ENCODE measurements around the gene CTBS.

Gene CTBS

GRCh38 chr1:84613026-84613425, 38.8 kb upstream of the CTBS start:
- Histone ChIP-seq H3K4me3 (ENCODE audit: low read depth, low read length) (no peak overlapping the region), H3K9me3 (ENCODE audit: control insufficient read depth, insufficient read depth, low read depth, low read length) (no peaks in the 10 kb centered on the region), H3K4me1 (ENCODE audit: control insufficient read depth, insufficient read depth, low read length) (no peaks in the 10 kb centered on the region), H3K36me3 (ENCODE audit: control insufficient read depth in 2 of 2, insufficient read depth in 1 of 2, low read length in 2 of 2) (peaks cover 0 to 15% of the 10 kb centered on the region in 2 experiments; a peak in 1 of 3 replicates), H3K27ac (ENCODE audit: extremely low read depth, low read depth, low read length) (no peak overlapping the region)
- ChIA-PET POLR2A (no interaction called here), CTCF (no interaction called here)
- no peak for TF ChIP-seq INSM2 (tag by site-specific recombination; IDR thresholded peaks at IDR 0.05)
- no peak for TF ChIP-seq ZNF350 (tag by site-specific recombination; IDR thresholded peaks at IDR 0.05)
- no peak for TF ChIP-seq ZNF558 (tag by site-specific recombination; IDR thresholded peaks at IDR 0.05)
- no peak for TF ChIP-seq ZNF518A (tag by site-specific recombination; conservative IDR thresholded peaks at IDR 0.05; ENCODE audit: low read depth)

- CTCF ChIA-PET, result interaction anchor here (0.6 to 0.8 kb wide), 2 partner anchors 8 to 63 kb away, joined by 3 read pairs; no protein-coding TSS in a partner anchor
- POLR2A ChIA-PET, result no interaction called here
- H3K4me3 ChIP-seq (ENCODE audit: low read depth, low read length), result no peak overlapping the region
- H3K27ac ChIP-seq (ENCODE audit: extremely low read depth, low read depth, low read length), result no peak overlapping the region
- no peaks in the 10 kb centered on the region for H3K9me3 ChIP-seq (ENCODE audit: control insufficient read depth, insufficient read depth, low read depth, low read length)
- peaks cover 0 to 15% of the 10 kb centered on the region in 2 experiments; a peak in 1 of 3 replicates for H3K36me3 ChIP-seq (ENCODE audit: control insufficient read depth in 2 of 2, insufficient read depth in 1 of 2, low read length in 2 of 2)
- H3K4me1 ChIP-seq (ENCODE audit: control insufficient read depth, insufficient read depth, low read length), result no peaks in the 10 kb centered on the region
- TF ChIP-seq ZSCAN23 (tag by site-specific recombination; IDR thresholded peaks at IDR 0.05) (no peak), HOXC10 (CRISPR knock-in tag; IDR thresholded peaks at IDR 0.05) (no peak), GFI1B (tag by site-specific recombination; IDR thresholded peaks at IDR 0.05) (no peak), ZNF398 (tag by site-specific recombination; IDR thresholded peaks at IDR 0.05) (no peak), ZNF580 (tag by site-specific recombination; IDR thresholded peaks at IDR 0.05) (no peak), PBX3 (CRISPR knock-in tag; IDR thresholded peaks at IDR 0.05) (no peak), ZNF518A (tag by site-specific recombination; conservative IDR thresholded peaks at IDR 0.05; ENCODE audit: low read depth) (no peak), ZFP41 (tag by site-specific recombination; IDR thresholded peaks at IDR 0.05; ENCODE audit: borderline replicate concordance) (no peak), ZNF280D (tag by site-specific recombination; IDR thresholded peaks at IDR 0.05) (no peak), ZNF362 (tag by site-specific recombination; IDR thresholded peaks at IDR 0.05) (no peak), ZNF146 (tag by site-specific recombination; IDR thresholded peaks at IDR 0.05) (no peak)
Measured at GRCh38 chr1:84611796-84612195, 37.6 kb upstream of the CTBS start.
